ENCODE data around the gene ABCC1. TPM values are rescaled to one million over a fixed set of nuclear protein-coding genes. Genes with fewer than 3 reads are reported as not detected.

ABCC1 gene
- total and polyA plus RNA-seq, 2 experiments from 2014 or later = 7.0 to 9.3 TPM

GRCh38 chr16:16071631-16072244, 122.3 kb downstream of the ABCC1 start:
- H3K9me2 ChIP-seq (replicated peaks; ENCODE audit: insufficient read depth) = no peaks in the 10 kb centered on the region
- 80% methylated on average over 11 of the region's 11 CpGs for WGBS (ENCODE audit: low lambda C conversion rate, missing lambda C conversion rate)
- H2AFZ ChIP-seq = no peak overlapping the region
- no peaks in the 10 kb centered on the region for H3K36me3 ChIP-seq (replicated peaks; ENCODE audit: insufficient read depth, low read depth)
- H3K79me2 ChIP-seq = no peaks in the 10 kb centered on the region
- H3K4me3 ChIP-seq = no peak overlapping the region
- TF ChIP-seq EZH2 (IDR thresholded peaks at IDR 0.05; ENCODE audit: borderline replicate concordance) = no peak
- no peak overlapping the region for H3K27ac ChIP-seq
- H3K4me1 ChIP-seq (ENCODE audit: insufficient read depth) = peaks cover 9% of the 10 kb centered on the region
- no peaks in the 10 kb centered on the region for H3K9me3 ChIP-seq (ENCODE audit: low read depth)
- H4K20me1 ChIP-seq (ENCODE audit: insufficient read depth, poor library complexity, severe bottlenecking) = no peaks in the 10 kb centered on the region
- no peak for DNase-seq (ENCODE audit: low spot score)
- no peak overlapping the region for H3K4me2 ChIP-seq
- H3K27me3 ChIP-seq = no peaks in the 10 kb centered on the region

- no peak overlapping the region for H3K27ac ChIP-seq
- H3K4me3 ChIP-seq = no peak overlapping the region
- H3K36me3 ChIP-seq (replicated peaks; ENCODE audit: insufficient read depth, low read depth) = no peaks in the 10 kb centered on the region
- no peaks in the 10 kb centered on the region for H3K9me2 ChIP-seq (replicated peaks; ENCODE audit: insufficient read depth)
- H3K4me2 ChIP-seq = no peak overlapping the region
- H3K9me3 ChIP-seq (ENCODE audit: low read depth) = no peaks in the 10 kb centered on the region
- DNase-seq (ENCODE audit: low spot score) = no peak
- WGBS (ENCODE audit: low lambda C conversion rate, missing lambda C conversion rate) = 85% methylated on average over 2 of the region's 2 CpGs
- TF ChIP-seq EZH2phosphoT487 (IDR thresholded peaks at IDR 0.05; ENCODE audit: low read depth, severe bottlenecking, unreplicated experiment) = no peak
- TF ChIP-seq EZH2 (IDR thresholded peaks at IDR 0.05; ENCODE audit: borderline replicate concordance) = no peak
- no peak for TF ChIP-seq CTCF (IDR thresholded peaks at IDR 0.05; ENCODE audit: poor library complexity)
- no peaks in the 10 kb centered on the region for H4K20me1 ChIP-seq (ENCODE audit: insufficient read depth, poor library complexity, severe bottlenecking)
- H3K79me2 ChIP-seq = no peaks in the 10 kb centered on the region
- H3K4me1 ChIP-seq (ENCODE audit: insufficient read depth) = peaks cover 9% of the 10 kb centered on the region
- H2AFZ ChIP-seq = no peak overlapping the region
- H3K27me3 ChIP-seq = no peaks in the 10 kb centered on the region
Measured at GRCh38 chr16:16073001-16073545, 123.7 kb downstream of the ABCC1 start.

- DNase-seq (ENCODE audit: low spot score) = peak; percentile 59
- Histone ChIP-seq H3K27ac (peak overlapping the region; percentile 18), H4K20me1 (ENCODE audit: insufficient read depth, poor library complexity, severe bottlenecking) (no peaks in the 10 kb centered on the region), H2AFZ (no peak overlapping the region), H3K9me3 (ENCODE audit: low read depth) (no peaks in the 10 kb centered on the region), H3K27me3 (no peaks in the 10 kb centered on the region), H3K4me2 (peak overlapping the region; percentile 14), H3K36me3 (replicated peaks; ENCODE audit: insufficient read depth, low read depth) (no peaks in the 10 kb centered on the region), H3K4me3 (no peak overlapping the region), H3K9me2 (replicated peaks; ENCODE audit: insufficient read depth) (no peaks in the 10 kb centered on the region), H3K4me1 (ENCODE audit: insufficient read depth) (peaks cover 9% of the 10 kb centered on the region), H3K79me2 (no peaks in the 10 kb centered on the region)
- 62% methylated on average over 19 of the region's 19 CpGs for WGBS (ENCODE audit: low lambda C conversion rate, missing lambda C conversion rate)
- TF ChIP-seq CTCF (IDR thresholded peaks at IDR 0.05; ENCODE audit: poor library complexity) (no peak), EZH2phosphoT487 (IDR thresholded peaks at IDR 0.05; ENCODE audit: low read depth, severe bottlenecking, unreplicated experiment) (no peak), EZH2 (IDR thresholded peaks at IDR 0.05; ENCODE audit: borderline replicate concordance) (no peak)
Measured at GRCh38 chr16:16073891-16074881, 124.8 kb downstream of the ABCC1 start.
